Heart left ventricle (tissue), 16 donors: ENCODE results near the gene CUX1. TPM values are rescaled to one million over a fixed set of nuclear protein-coding genes. Genes with fewer than 3 reads are reported as not detected.

ENCODE experiments used
- ATAC-seq, 4 donors: fragments of 200-7000 bp; cut with Tn5 transposase; one replicate each; pipeline ENCODE4 v1.9.1; 2020 to 2022; ENCODE audit warnings: moderate library complexity in 4 of 4, mild to moderate bottlenecking in 3 of 4, moderate number of reproducible peaks in 1 of 4
- DNase-seq, 5 donors: peaks; one replicate each; pipeline ENCODE4 v3.0.0-alpha.2; 2020
- H3K27ac ChIP-seq, 12 donors: fragments of 200-600 bp; sonication (generic) in 4 of 12; one replicate each; pipeline versions ENCODE4 v1.5.0 to v1.8.0; 2016 to 2022; ENCODE audit warnings: mild to moderate bottlenecking in 2 of 12
- H3K27me3 ChIP-seq, 9 donors: fragments of 200-600 bp; sonication (generic) in 2 of 9; one replicate each; pipeline versions ENCODE4 v1.5.1 to v1.8.0; 2016 to 2022; ENCODE audit warnings: mild to moderate bottlenecking in 3 of 9
- H3K36me3 ChIP-seq, 9 donors: fragments of 200-600 bp; sonication (generic) in 2 of 9; one replicate each; pipeline versions ENCODE4 v1.5.0 to v1.8.0; 2018 to 2022; ENCODE audit warnings: mild to moderate bottlenecking in 2 of 9
- H3K4me1 ChIP-seq, 12 donors: fragments of 200-600 bp; sonication (generic) in 4 of 12; one replicate each; pipeline versions ENCODE4 v1.5.0 to v1.8.0; 2016 to 2022; ENCODE audit warnings: mild to moderate bottlenecking in 3 of 12
- H3K4me3 ChIP-seq, 12 donors: fragments of 200-600 bp; sonication (generic) in 4 of 12; one replicate each; pipeline versions ENCODE4 v1.5.0 to v1.8.0; 2017 to 2022; ENCODE audit warnings: mild to moderate bottlenecking in 9 of 12, moderate library complexity in 4 of 12
- H3K9me3 ChIP-seq, 12 donors: fragments of 200-600 bp; sonication (generic) in 4 of 12; one replicate each; pipeline versions ENCODE4 v1.5.0 to v1.8.0; 2016 to 2022; ENCODE audit warnings: mild to moderate bottlenecking in 1 of 12
- POLR2A ChIP-seq, 2 donors: fragments of 450-650 bp; IDR thresholded peaks; one replicate each; pipeline ENCODE4 v1.6.1; 2017; ENCODE audit warnings: antibody characterized with exemption in 2 of 2, mild to moderate bottlenecking in 2 of 2, moderate library complexity in 2 of 2
- WGBS, 4 donors: extraction: QIAGEN DNeasy Blood & Tissue Kit in 2 of 4; methylation state at CpG; one replicate each; pipeline versions ENCODE4 v1.1.5 to v1.1.7; 2013 to 2018; 5-methylcytosine and 5-hydroxymethylcytosine counted together
- intact Hi-C, 10 donors: fragments of 100-400 bp; cut with DNase I; formaldehyde crosslinking; loops; one replicate each; pipeline versions ENCODE4 v1.11.1 to v1.14.2; 2022
- polyA plus RNA-seq, 2 donors: library from polyadenylated mRNA; stranded (reverse); fragments of 200-250 nt; gene quantifications; one replicate each; pipeline ENCODE4 v1.2.3, GENCODE V29; 2013
- total RNA-seq, 9 donors: library from RNA; depleted of rRNA in 2 of 9; stranded (reverse); fragments of >200 nt in 2 of 9; fragmentation: NEBNext Ultra II Directional in 3 of 9; extraction: Animal tissue kit (Norgen Biotek cat#: 25700) in 3 of 9; gene quantifications; one replicate each; pipeline versions ENCODE4 v1.1.0 to v1.2.4, GENCODE V29; 2016 to 2023
- TF ChIP-seq, protein P1 (sequence below), 12 donors: fragments of 200-600 bp; sonication (generic) in 4 of 12; IDR thresholded peaks; one replicate each; pipeline versions ENCODE4 v1.5.0 to v1.8.0; 2018 to 2022; ENCODE audit warnings: antibody characterized with exemption in 12 of 12, mild to moderate bottlenecking in 5 of 12
- donor health status: ischemic (EF 13 %, LVEDD 7.1; RV severe dilation, severe dysfunction).
- donor health status: healthy with polysubstance abuse.
- donor health status: DM: no; HTN: yes; CAD: no.
- donor health status: DM: no; HTN: no; CAD: no.
- donor health status: ischemic (EF 25% LVEDD 6.9; RV normal size, moderate dysfunction).
- donor health status: ischemic (EF 25% LVEDD 5.7; RV mildly dilated, moderate dysfunction).
- donor health status: healthy.
- donor health status: DM: yes; HTN: yes; CAD: no.
- donor health status: ischemic (EF 35%, LVEDD 5.7; RV mildly dilated, moderate dysfunction).
- donor health status: nonischemic (EF 11% LVEDD 7.7; RV severe dilation, severe dysfunction).
- donor health status: DM: yes; HTN: yes; CAD: no.
- donor health status: PGD.
- donor health status: ischemic (EF 29% LVEDD 5.4; RV normal size, mild dysfunction).
- donor health status: nonischemic (EF 23%, LVEDD 6.1; RV moderate dilation, normal function).

The CUX1 gene
- total and polyA plus RNA-seq, 11 donors = 51.9 to 173 (median 122) TPM

DNA sequence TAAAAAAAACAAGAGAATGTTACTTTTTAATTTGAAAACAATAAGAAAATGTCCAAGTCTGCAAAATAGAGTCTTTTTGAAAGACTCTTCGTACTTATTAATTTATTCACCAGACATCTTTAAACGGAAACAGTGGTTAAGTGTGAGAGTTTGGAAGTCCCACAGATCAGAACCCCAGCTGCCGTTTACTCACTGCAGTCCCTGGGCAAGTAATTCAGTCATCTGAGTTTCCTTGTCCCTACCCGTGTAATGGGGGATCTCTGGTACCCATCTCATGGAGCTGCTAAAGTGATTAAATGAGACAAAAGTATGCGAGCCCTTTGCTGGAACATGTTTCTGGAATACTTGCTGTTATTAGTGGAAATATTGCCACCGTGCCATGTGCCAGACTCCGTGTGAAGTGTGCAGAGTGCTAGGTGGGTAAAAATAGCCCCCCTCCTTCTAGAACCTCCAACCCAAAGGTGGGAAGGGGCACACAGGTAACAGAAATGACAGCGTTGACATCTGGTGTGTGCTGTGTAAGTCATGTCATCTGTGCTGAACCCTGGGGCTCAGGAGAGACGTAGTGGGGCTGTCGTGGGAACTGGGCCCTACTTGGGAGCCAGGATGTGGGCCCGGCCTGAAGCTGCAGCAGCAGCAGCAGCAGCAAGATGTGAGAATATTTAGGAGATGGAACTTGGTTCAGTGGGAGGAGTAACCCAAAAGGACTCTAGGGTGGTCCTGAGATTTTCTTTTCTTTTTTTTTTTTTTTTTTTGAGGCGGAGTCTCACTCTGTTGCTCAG is 140.5 kb downstream of the CUX1 start:
- ATAC-seq (peak in 1 of 4 donors; percentile 3), DNase-seq (no peak)
- H3K27me3 ChIP-seq = no peaks in the 10 kb centered on the region
- 58 to 73% (median 63%) methylated on average over 12 of the region's 12 CpGs for WGBS, 4 donors
- no peak for TF ChIP-seq POLR2A (IDR thresholded peaks at IDR 0.05)
- TF ChIP-seq, protein P1, sequence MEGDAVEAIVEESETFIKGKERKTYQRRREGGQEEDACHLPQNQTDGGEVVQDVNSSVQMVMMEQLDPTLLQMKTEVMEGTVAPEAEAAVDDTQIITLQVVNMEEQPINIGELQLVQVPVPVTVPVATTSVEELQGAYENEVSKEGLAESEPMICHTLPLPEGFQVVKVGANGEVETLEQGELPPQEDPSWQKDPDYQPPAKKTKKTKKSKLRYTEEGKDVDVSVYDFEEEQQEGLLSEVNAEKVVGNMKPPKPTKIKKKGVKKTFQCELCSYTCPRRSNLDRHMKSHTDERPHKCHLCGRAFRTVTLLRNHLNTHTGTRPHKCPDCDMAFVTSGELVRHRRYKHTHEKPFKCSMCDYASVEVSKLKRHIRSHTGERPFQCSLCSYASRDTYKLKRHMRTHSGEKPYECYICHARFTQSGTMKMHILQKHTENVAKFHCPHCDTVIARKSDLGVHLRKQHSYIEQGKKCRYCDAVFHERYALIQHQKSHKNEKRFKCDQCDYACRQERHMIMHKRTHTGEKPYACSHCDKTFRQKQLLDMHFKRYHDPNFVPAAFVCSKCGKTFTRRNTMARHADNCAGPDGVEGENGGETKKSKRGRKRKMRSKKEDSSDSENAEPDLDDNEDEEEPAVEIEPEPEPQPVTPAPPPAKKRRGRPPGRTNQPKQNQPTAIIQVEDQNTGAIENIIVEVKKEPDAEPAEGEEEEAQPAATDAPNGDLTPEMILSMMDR (IDR thresholded peaks at IDR 0.05) = no peak
- H3K4me3 ChIP-seq = no peak overlapping the region
- intact Hi-C loops = loop anchor here in 1 of 10 donors (10.0 kb wide), 1 partner anchor 67 kb away; no protein-coding TSS in a partner anchor
- peaks cover 0 to 66% (median 34%) of the 10 kb centered on the region in 12 donors for H3K4me1 ChIP-seq
- H3K27ac ChIP-seq = peak overlapping the region in 9 of 12 donors; percentile 25 to 96 (median 85)
- no peaks in the 10 kb centered on the region for H3K9me3 ChIP-seq
- no peaks in the 10 kb centered on the region for H3K36me3 ChIP-seq

DNA sequence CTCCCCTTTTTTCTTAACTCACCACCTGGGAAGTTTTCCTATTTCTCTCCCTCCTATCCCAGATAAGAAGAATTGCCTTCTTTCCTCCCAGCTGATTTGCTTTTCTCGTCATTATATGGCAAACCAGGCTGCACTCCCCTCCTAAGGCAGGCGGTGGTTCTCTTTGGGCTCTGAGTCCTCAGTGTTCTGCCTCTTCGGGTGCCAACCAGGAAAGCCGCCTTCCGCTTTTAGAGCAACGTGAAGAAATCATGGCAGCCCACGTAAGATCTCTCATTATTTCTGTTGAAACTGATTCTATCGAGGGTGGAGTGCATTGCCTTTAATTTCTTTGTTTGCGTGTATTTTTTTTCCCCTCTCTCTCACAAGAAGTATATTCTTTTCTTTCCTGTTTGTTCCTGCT is 141.9 kb downstream of the CUX1 start:
- Histone ChIP-seq H3K9me3 (no peaks in the 10 kb centered on the region), H3K27ac (peak overlapping the region in 1 of 12 donors; percentile 58), H3K4me3 (no peak overlapping the region), H3K4me1 (peaks cover 0 to 54% (median 23%) of the 10 kb centered on the region in 12 donors), H3K27me3 (no peaks in the 10 kb centered on the region), H3K36me3 (no peaks in the 10 kb centered on the region)
- TF ChIP-seq POLR2A (IDR thresholded peaks at IDR 0.05) = no peak
- TF ChIP-seq, protein P1 (IDR thresholded peaks at IDR 0.05) = no peak
- ATAC-seq (no peak), DNase-seq (no peak)
- intact Hi-C loops = loop anchor here in 1 of 10 donors (10.0 kb wide), 1 partner anchor 65 kb away; no protein-coding TSS in a partner anchor
- WGBS, 4 donors = 93 to 96% (median 94%) methylated on average over 9 of the region's 9 CpGs

DNA sequence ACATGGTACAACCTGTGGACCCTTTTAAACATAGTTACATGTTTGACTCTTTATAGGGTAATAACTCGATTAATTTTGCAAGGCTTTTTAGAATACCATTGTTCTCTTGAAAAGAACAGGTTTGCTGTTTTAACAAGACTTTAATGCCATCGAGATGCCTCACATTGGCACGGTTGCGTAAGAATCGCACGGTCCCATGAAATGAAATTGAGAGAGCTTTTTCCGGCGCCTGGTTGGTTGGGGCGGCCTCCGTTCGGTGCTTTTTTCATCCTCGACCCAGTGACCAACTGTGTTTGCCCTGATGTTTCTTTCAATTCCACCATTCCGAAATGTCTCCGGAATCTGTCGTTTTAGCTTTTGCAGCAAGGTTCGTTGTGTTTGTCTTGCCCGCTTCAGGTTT is 142.4 kb downstream of the CUX1 start:
- Histone ChIP-seq H3K36me3 (no peaks in the 10 kb centered on the region), H3K4me3 (no peak overlapping the region), H3K9me3 (no peaks in the 10 kb centered on the region), H3K27me3 (no peaks in the 10 kb centered on the region), H3K27ac (no peak overlapping the region), H3K4me1 (peaks cover 0 to 49% (median 18%) of the 10 kb centered on the region in 12 donors)
- ATAC-seq (no peak), DNase-seq (no peak)
- TF ChIP-seq POLR2A (IDR thresholded peaks at IDR 0.05) = no peak
- TF ChIP-seq, protein P1 (IDR thresholded peaks at IDR 0.05) = no peak
- WGBS, 4 donors = 97 to 98% (median 98%) methylated on average over 17 of the region's 17 CpGs
- intact Hi-C loops = loop anchor here in 1 of 10 donors (10.0 kb wide), 1 partner anchor 65 kb away; no protein-coding TSS in a partner anchor

DNA sequence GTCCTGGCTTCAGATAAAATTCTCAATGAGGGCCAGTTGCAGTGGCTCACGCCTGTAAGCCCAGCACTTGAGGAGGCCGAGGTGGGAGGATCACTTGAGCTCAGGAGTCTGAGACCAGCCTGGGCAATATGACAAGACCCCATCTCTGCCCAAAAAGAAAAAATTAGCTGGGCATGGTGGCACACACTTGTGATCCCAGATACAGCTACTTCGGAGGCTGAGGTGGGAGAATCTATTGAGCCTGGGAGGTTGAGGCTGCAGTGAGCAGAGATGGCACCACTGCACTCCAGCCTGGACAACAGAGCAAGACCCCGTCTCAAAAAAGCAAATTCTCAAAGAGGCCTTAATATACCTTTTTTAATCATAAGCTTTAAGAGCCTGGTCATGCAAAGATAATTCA is 142.9 kb downstream of the CUX1 start:
- H3K9me3 ChIP-seq = no peaks in the 10 kb centered on the region
- H3K4me3 ChIP-seq = no peak overlapping the region
- H3K4me1 ChIP-seq = peaks cover 0 to 44% (median 13%) of the 10 kb centered on the region in 12 donors
- 92 to 99% (median 98%) methylated on average over 4 of the region's 4 CpGs for WGBS, 4 donors
- H3K36me3 ChIP-seq = no peaks in the 10 kb centered on the region
- no peaks in the 10 kb centered on the region for H3K27me3 ChIP-seq
- intact Hi-C loops = no loop called here
- TF ChIP-seq, protein P1 (IDR thresholded peaks at IDR 0.05) = no peak
- TF ChIP-seq POLR2A (IDR thresholded peaks at IDR 0.05) = no peak
- H3K27ac ChIP-seq = peak overlapping the region in 4 of 12 donors; percentile 22 to 50 (median 39)
- DNase-seq (no peak), ATAC-seq (no peak)
